ENCODE measurements around the gene NOTCH1.

GRCh38 chr9:136502940-136503550 is 42.8 kb downstream of the NOTCH1 start:
- TF ChIP-seq CTCF (IDR thresholded peaks at IDR 0.05; ENCODE audit: borderline replicate concordance, extremely low read depth, low read length, poor library complexity, severe bottlenecking): peak; percentile 32
- no peak for TF ChIP-seq EZH2 (IDR thresholded peaks at IDR 0.05; ENCODE audit: borderline replicate concordance, low read depth, low read length, severe bottlenecking)

Measured in DND-41 (cell line).